GM19395 (cell line): ENCODE data around the gene NUP93.
"Not testable (repeated sequence)": the region's sequence is repeated elsewhere in the genome, so short reads cannot be mapped to it uniquely, and the experiment has no call there.

Experiments used
- ATAC-seq: cut with Tn5 transposase; IDR thresholded peaks from one replicate; pipeline ENCODE4 v1.9.1; 2021; ENCODE audit warnings: mild to moderate bottlenecking, moderate library complexity; ENCODE audit not compliant: unreplicated experiment

NUP93 gene

DNA sequence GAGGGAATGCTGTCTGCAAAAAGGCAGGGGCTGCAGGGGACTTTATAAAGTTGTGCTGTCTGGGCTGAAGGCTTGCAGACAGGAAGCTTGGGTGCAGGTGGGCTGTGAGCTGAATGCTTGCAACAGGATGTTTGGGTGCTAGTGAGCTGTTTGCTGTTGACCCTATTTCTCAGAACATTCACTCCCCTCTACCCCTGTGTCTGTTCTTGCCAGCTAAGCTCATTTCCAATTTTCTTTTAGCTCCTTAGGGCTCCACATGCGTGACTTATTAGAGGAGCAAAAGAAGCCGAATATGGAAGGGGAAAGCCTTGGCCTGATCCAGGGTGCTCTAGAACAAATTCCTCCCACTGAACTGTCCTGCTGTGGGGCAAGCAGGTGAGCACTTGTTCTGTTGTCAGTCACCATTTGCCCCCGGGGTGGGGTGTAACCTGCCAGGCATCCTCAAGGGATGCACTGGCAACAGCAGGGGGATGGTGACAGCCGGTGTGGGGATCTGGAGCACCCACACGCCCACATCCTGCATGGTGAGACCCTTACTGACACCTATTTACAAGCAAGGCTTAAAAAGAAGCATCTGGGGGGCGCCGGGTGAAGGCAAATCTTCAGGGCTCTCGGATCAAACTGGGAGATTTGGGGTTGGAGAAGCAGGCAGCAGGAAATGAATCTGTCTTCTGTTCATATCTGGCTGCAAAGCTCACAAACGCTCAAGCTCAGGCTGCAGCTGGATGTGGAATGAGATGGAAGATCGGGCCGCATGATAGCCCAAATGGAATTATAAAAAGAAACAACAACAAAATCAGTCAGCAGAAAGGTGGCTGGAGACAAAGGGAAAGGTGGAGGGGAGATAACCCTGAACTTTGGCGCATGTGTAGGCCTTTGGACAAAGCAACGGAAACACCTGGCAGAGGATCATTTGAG, 21.1 kb upstream of the NUP93 start:
- no peak for ATAC-seq

DNA sequence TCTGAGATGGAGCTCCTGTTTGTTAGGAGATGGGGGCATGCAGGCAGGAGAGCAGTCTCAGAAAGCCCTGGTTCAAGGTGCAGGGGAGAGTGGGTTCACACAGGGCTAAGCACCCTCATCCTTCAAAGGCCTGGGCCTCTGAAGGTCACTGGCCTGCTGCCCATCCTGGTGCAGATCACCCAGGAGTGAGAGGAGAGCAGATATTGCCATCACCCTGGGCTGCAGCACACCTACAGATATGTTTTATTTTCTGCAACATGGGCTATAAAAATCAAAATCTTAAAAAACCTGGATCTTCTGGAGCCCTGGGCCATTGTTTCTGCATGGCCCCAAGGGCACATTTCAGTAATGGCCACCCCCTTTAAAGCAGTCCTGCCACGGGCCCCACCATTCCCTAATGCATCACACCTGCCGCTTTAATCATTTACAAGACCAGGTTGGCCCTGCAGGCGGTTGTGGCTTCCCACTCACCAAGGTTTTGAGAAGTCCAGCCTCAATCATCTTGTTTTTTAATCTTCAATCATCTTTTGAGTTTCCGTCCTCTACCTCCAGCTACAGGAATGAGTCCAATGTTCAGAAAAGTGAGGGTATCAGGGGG, 20.4 kb upstream of the NUP93 start:
- no peak for ATAC-seq

- no peak for ATAC-seq
Observed at GRCh38 chr16:56710181-56710737, 19.7 kb upstream of the NUP93 start.

DNA sequence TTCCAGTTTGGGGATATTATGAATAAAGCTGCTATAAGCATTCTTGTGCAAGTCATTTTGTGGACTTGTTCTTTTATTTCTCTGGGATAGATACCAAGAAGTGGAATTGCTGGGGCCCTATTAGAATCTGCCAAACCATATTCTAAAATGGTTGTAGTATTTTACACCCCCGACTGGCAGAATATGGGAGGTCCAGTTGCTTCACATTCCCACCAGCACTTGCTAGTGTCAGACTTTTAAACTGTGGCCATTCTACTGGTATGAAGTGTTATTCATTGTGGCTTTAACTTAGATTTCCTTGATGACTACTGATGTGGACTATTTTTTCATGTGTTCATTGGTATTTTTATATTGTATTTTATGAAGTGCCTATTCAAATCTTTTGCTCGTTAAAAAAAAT, 18.1 kb upstream of the NUP93 start:
- ATAC-seq: no peak

DNA sequence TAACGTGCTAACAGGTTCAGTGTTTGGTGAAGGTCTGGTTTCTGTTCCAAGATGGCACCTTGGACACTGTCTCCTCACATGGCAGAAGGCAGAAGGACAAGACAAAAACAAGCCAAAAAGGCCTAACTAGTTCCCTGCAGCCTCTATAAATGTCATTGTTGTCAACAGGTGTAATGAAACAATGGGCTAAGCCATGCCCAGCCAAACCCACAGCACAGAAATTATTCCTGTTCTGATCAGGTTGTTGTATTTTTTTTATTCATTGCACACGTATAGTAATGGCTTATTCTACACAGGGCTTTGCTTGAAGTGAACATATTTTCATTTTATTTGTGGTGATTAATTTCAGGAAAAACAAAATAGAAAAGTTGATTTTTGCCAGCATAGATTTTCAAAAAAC, 16.1 kb upstream of the NUP93 start:
- ATAC-seq: no peak

GRCh38 chr16:56715126-56715525, 14.8 kb upstream of the NUP93 start:
- ATAC-seq: no peak

GRCh38 chr16:56716761-56717160, 13.2 kb upstream of the NUP93 start:
- no peak for ATAC-seq

GRCh38 chr16:56717532-56717931, 12.4 kb upstream of the NUP93 start:
- not testable (repeated sequence) for ATAC-seq

DNA sequence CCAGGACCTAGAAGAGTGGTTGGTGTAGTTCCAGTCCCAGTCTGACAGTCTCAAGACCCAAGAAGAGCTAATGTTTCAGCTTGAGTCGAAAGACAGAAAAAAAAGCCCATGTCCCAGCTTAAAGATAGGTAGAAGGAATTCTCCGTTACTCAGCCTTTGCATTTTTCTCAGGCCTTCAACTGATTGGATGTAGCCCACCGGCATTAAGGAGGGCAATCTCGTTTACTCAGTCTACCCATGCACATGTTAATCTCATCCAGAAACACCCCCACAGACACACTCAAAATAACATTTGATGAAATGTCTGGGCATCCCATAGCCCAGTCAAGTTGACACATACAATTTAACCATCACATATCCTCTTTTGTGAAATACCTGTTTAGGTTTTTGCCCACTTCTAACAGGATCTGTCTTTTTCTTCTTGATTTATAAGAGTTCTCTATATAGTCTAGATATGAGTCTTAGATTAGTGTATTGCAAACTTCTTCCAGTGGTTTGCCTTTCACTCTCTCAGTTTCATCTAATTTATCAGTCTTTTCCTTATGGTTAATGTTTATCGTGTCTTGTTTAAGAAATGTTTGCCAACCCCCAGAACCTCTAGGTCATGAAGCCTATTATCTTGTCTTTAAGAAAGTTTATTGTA, 7.6 kb upstream of the NUP93 start:
- ATAC-seq: no peak

GRCh38 chr16:56724191-56724590, 5.7 kb upstream of the NUP93 start:
- no peak for ATAC-seq

GRCh38 chr16:56726283-56726682, 3.6 kb upstream of the NUP93 start:
- ATAC-seq: no peak

DNA sequence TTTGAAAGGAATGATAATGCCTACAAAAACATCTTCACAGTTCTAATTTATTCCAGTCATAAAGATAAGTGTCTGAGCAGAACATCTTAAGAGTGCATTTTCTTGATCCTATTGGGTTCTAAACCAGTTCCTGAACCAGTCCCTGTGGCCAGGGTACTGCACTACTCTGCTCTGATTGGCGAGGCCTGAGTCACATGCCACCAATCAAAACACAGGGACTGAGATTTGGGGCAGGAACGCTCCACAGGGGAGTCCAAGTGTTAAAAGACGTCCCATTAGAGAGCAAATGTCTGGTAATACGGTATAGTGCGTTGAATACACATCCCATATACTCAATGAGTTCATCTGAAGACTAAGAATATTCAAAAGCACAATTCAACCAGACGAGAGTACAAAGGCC, 3.0 kb upstream of the NUP93 start:
- no peak for ATAC-seq

DNA sequence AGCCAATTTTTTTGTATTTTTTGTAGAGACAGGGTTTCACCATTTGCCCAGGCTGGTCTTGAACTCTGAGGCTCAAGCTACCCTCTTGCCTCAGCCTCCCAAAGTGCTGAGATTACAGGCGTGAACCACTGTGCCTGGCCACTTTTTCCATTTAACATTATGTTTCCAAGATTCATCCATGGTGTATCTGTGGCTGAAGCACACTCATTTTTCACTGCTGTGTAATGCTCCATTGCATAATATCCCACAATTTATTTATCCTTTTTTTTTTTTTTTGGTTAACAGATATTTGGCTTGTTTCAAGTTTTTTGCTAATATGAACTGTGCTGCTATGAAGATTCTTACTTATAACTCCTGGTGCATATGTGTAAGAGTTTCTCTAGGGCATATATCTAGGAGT, 1.9 kb upstream of the NUP93 start:
- no peak for ATAC-seq

GRCh38 chr16:56728980-56729734, 772 bp upstream of the NUP93 start:
- no peak for ATAC-seq

DNA sequence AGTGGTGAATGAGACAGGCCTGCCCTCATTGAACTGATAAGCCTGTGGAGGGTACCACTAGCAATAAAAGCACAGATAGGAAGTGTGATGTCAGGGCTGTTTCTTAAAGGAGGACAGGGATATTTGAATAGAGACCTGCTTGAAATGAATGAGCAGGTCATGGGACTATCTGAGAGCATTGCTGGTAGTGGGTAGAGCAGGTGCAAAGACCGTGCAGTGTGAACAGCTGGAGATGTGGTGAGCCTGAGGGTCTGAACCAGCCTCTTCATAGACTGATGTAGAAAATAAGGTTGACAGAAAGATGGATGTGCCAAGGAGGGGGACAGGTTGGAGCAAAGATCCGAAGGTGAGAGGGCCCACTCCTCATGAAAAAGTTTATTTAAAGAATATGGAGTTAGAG, 2.4 kb downstream of the NUP93 start:
- ATAC-seq: peak; percentile 45

DNA sequence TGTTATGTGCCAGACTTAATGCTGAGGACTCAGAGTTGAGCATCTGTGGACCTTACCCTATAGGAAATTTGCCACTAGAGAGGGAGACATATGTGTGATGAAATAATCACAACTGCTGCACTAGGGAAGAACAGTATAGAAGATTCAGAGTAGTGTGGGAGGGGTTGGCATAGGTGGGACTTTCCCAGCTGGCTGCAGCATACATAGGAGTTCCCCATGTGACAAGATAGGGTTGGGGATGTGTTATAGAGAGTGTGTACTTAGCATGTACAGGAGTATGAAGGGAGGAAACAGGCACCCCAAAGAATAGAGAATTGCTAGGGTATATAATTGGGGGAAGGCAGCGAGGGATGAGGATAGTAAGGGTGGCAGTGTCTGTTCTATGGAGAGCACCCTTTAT, 2.9 kb downstream of the NUP93 start:
- no peak for ATAC-seq

DNA sequence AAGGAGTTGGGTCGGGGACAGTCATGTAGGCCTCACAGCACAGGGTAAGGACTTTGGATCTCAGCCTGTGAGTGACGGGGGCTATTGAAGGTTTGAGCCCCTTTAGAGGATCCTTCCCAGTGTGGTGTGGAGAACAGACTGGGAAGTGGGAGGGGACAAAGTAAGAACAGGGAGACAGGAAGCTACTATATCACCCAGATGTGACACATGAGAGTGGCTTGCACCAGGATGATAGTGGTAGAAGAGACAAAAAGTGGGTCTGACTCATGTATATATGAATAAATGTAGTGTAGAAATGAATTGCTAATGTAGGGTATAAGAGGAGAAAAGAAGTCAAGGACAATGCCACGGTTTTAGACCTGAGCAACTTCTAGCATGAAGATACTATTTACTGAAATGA, 4.5 kb downstream of the NUP93 start:
- ATAC-seq: no peak

DNA sequence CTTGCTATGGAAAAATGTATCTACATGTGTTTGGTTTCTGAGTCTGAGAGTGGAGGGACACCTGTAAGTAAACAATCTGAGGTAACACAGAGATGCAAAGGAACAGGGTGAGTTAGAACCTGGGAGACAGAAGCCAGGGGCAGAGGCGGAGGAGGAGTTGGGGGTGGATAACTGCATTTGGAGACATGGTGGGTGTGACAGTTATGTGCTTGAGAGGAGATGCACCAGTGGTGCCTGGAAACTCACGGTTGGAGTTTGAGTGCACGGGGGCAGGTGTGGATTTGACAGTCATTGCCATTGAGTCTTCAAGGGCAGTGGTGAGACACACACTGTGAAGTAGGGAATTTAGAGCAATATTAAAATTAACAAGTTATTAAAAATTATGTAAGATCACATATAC, 6.5 kb downstream of the NUP93 start:
- ATAC-seq: no peak

- ATAC-seq: no peak
Observed at GRCh38 chr16:56737539-56737938, 7.6 kb downstream of the NUP93 start.

- no peak for ATAC-seq
Observed at GRCh38 chr16:56738221-56738620, 8.3 kb downstream of the NUP93 start.

DNA sequence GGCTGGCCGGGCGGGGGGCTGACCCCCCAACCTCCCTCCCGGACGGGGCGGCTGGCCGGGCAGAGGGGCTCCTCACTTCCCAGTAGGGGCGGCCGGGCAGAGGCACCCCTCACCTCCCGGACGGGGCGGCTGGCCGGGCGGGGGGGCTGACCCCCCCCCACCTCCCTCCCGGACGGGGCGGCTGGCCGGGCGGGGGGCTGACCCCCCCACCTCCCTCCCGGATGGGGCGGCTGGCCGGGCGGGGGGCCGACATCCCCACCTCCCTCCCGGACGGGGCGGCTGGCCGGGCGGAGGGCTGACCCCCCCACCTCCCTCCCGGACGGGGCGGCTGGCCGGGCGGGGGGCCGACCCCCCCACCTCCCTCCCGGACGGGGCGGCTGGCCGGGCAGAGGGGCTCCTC, 9.4 kb downstream of the NUP93 start:
- ATAC-seq: not testable (repeated sequence)
